Small intestine (tissue), 7 donors: ENCODE measurements around the gene PHACTR1. TPM values are rescaled to one million over a fixed set of nuclear protein-coding genes. Genes with fewer than 3 reads are reported as not detected.

Source experiments
- DNase-seq, 2 donors: peaks; one replicate each; pipeline versions ENCODE4 v3.0.0 to v3.0.0-alpha.2; 2013
- FAIRE-seq: peaks from 2 replicates; lab custom pipeline; 2012; peaks lifted over from hg19 to GRCh38; lab: Jason Lieb, UNC
- H3K27ac ChIP-seq, 3 donors: one replicate each; pipeline ENCODE4 v1.5.1; 2013; ENCODE audit warnings: low read length in 2 of 3, mild to moderate bottlenecking in 2 of 3, control low read depth in 1 of 3, inconsistent platforms in 1 of 3, low read depth in 1 of 3, moderate library complexity in 1 of 3
- H3K27me3 ChIP-seq, 3 donors: one replicate each; pipeline ENCODE4 v1.6.1; 2013; ENCODE audit warnings: low read length in 3 of 3, inconsistent platforms in 1 of 3; ENCODE audit not compliant: control insufficient read depth in 3 of 3, insufficient read depth in 3 of 3
- H3K36me3 ChIP-seq, 3 donors: one replicate each; pipeline ENCODE4 v1.6.1; 2013; ENCODE audit warnings: low read length in 3 of 3, inconsistent platforms in 1 of 3, low read depth in 1 of 3, mild to moderate bottlenecking in 1 of 3, moderate library complexity in 1 of 3; ENCODE audit not compliant: control insufficient read depth in 3 of 3, insufficient read depth in 2 of 3
- H3K4me1 ChIP-seq, 3 donors: one replicate each; pipeline ENCODE4 v1.6.1; 2013; ENCODE audit warnings: low read length in 2 of 3, inconsistent platforms in 1 of 3, low read depth in 1 of 3, mild to moderate bottlenecking in 1 of 3, moderate library complexity in 1 of 3; ENCODE audit not compliant: control insufficient read depth in 3 of 3, insufficient read depth in 2 of 3
- H3K4me3 ChIP-seq, 3 donors: one replicate each; pipeline ENCODE4 v1.5.1; 2013; ENCODE audit warnings: low read length in 3 of 3, control low read depth in 1 of 3, inconsistent platforms in 1 of 3, low read depth in 1 of 3, mild to moderate bottlenecking in 1 of 3, moderate library complexity in 1 of 3
- H3K9me3 ChIP-seq, 2 donors: one replicate each; pipeline ENCODE4 v1.6.1; 2013; ENCODE audit warnings: low read depth in 1 of 2, low read length in 1 of 2; ENCODE audit not compliant: control insufficient read depth in 2 of 2, insufficient read depth in 1 of 2
- WGBS, 3 donors: extraction: QIAGEN DNeasy Blood & Tissue Kit; methylation state at CpG; one replicate each; pipeline ENCODE4 v1.1.7; 2013; 5-methylcytosine and 5-hydroxymethylcytosine counted together
- polyA plus RNA-seq, 4 donors: library from polyadenylated mRNA; stranded (reverse) in 3 of 4; unstranded in 1 of 4; fragments of 200-250 nt in 3 of 4; fragments of 120-200 nt in 1 of 4; gene quantifications; one replicate each; pipeline versions ENCODE4 v1.2.1 to v1.2.3, GENCODE V29; 2013
- donor health status: healthy with polysubstance abuse.
- donor health status: control.
- donor health status: control.
- donor health status: Bipolar disorder and iron deficiency.
- donor health status: healthy.

PHACTR1 gene
- polyA plus RNA-seq, 4 donors: 0.67 to 3.8 (median 1.8) TPM

DNA sequence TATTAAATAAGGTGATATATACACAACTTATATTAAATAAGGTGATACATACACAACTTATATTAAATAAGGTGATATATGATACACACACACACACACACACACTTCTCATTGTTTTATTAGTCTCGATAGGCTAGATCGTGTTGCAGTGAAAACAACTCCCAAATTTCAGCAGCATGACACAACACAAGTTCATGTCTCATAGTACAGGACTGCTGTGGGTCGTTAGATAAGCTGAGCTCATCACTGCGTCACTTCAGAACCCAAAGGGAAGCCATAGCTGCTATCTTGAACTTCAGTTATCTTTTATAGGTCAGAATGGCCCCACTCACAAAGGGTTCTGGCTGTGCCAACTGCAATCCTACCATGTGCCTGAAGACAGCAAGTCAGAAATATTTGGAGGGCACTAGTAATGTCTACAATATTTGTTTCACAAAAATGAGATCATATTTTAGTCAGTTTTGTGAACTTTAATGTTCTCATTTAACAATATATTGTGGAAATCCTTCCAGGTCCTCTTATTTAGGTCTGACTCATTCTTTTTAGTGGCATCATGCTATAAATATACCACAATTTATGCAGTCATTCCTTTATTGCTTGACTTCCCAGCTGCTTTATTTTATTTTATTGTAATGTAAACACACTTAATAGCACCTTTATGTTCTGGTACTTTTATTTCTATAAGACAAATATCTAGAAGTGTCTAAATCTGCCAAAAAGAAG, 290.2 kb downstream of the PHACTR1 start:
- H3K4me3 ChIP-seq: no peak overlapping the region
- no peak overlapping the region for H3K27ac ChIP-seq
- WGBS, 3 donors: 30 to 58% (median 48%) methylated on average over 4 of the region's 4 CpGs
- no peak for FAIRE-seq
- no peaks in the 10 kb centered on the region for H3K9me3 ChIP-seq
- no peaks in the 10 kb centered on the region for H3K4me1 ChIP-seq
- peaks cover 0 to 19% (median 0%) of the 10 kb centered on the region in 3 donors for H3K27me3 ChIP-seq
- no peak for DNase-seq
- no peaks in the 10 kb centered on the region for H3K36me3 ChIP-seq

DNA sequence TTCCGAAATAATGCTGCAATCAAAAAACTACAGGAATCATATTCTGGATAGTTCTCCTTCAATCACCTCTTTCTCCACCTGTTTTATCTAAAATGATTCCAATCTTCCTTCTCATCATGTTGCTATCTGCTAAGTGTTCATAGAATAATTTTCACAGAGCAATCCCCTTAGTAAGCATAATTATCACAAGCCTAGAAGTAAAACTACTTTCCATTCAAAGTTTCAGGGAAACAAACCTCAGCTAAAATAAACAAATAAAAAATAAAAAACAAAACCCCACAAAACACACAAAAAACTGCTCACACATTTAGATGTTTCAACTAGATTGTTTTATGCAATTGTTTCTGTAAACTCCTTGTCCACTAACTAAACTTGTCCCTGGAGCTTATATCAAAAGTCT, 291.2 kb downstream of the PHACTR1 start:
- no peak for FAIRE-seq
- WGBS, 3 donors: 65 to 83% (median 70%) methylated on average over 1 of the region's 1 CpG
- H3K4me1 ChIP-seq: peaks cover 0 to 3% (median 1%) of the 10 kb centered on the region in 3 donors
- H3K36me3 ChIP-seq: no peaks in the 10 kb centered on the region
- no peak overlapping the region for H3K27ac ChIP-seq
- no peak overlapping the region for H3K4me3 ChIP-seq
- DNase-seq: no peak
- H3K9me3 ChIP-seq: no peaks in the 10 kb centered on the region
- H3K27me3 ChIP-seq: peaks cover 0 to 29% (median 0%) of the 10 kb centered on the region in 3 donors

DNA sequence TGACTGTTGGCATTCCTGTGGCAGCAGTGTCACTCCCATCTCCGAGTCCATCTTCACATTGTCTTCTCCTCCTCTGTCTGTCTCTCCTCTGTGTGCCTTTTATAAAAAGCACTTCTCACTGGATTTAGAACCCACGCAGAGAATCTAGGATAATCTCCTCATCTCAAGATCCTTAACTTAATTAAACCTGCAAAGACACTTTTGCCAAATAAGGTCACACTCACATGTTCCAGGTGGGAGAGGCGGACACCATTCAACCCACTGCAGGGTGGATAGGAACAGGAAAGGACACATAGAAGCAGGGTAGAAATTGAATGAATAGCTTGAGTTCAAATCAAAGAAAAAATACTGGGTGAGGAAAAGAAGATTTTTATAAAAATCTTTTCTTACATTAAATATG, 292.5 kb downstream of the PHACTR1 start:
- FAIRE-seq (no peak), DNase-seq (no peak)
- WGBS, 3 donors: 88 to 90% (median 90%) methylated on average over 3 of the region's 3 CpGs

DNA sequence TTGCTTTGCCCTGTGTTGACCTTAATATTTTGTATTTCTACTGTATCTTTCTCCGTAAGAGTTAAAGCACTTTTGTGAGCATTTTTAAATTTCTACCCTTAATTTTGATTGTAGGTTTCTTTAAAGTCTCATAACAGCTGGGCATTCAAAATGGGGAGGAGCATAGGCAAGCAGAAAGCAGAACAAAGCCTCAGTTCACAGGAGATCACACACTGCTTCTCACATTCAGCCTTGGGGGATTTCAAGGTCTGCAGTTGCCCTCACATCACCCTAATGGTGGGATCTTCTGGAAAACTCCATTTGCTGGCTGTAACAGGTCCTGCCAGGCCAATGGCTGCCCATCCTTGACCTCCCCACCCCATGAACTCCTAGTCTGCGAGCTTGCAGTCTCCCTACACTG, 292.9 kb downstream of the PHACTR1 start:
- no peaks in the 10 kb centered on the region for H3K9me3 ChIP-seq
- no peaks in the 10 kb centered on the region for H3K36me3 ChIP-seq
- 95 to 97% (median 95%) methylated on average over 2 of the region's 2 CpGs for WGBS, 3 donors
- no peak overlapping the region for H3K27ac ChIP-seq
- DNase-seq (no peak), FAIRE-seq (no peak)
- peaks cover 0 to 44% (median 0%) of the 10 kb centered on the region in 3 donors for H3K27me3 ChIP-seq
- no peak overlapping the region for H3K4me3 ChIP-seq
- peaks cover 2 to 4% (median 2%) of the 10 kb centered on the region in 3 donors for H3K4me1 ChIP-seq

More for the DNA sequence above, 292.5 kb downstream of the PHACTR1 start:
- no peak overlapping the region for H3K27ac ChIP-seq
- no peaks in the 10 kb centered on the region for H3K9me3 ChIP-seq
- peaks cover 0 to 40% (median 0%) of the 10 kb centered on the region in 3 donors for H3K27me3 ChIP-seq
- H3K36me3 ChIP-seq: no peaks in the 10 kb centered on the region
- H3K4me3 ChIP-seq: no peak overlapping the region
- H3K4me1 ChIP-seq: peaks cover 2 to 4% (median 2%) of the 10 kb centered on the region in 3 donors

DNA sequence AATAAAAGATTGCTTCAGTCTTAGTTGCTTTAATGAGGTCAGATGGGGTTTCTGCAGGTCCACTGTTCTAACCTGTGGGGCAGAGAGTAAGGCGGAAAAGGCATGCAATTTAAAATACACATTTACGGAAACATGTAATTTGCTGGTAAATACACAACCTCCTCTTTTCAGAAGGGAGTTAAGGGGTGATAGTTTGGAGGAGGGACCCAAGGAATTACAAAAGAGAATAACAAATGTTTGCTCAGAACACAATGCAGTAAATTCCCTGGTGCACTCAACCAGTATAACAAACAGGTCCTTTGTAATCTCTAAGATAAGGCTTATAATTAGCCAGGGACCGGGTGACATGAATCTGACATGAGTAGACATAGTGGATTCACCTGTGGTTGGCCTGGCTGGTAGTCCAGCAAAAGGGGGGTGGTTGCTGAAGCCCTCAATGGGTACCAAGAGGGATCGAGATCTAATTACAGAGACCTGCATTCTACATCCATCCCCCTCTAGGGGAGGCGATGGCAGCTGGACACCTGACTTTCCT, 295.1 kb downstream of the PHACTR1 start:
- WGBS, 3 donors: 24 to 70% (median 40%) methylated on average over 5 of the region's 5 CpGs
- DNase-seq: peak; percentile 1 to 56
- Histone ChIP-seq H3K36me3 (no peaks in the 10 kb centered on the region), H3K9me3 (no peaks in the 10 kb centered on the region), H3K4me1 (peaks cover 2 to 4% (median 2%) of the 10 kb centered on the region in 3 donors), H3K4me3 (no peak overlapping the region), H3K27me3 (peaks cover 0 to 62% (median 0%) of the 10 kb centered on the region in 3 donors), H3K27ac (peak overlapping the region in 1 of 3 donors; percentile 75)
- no peak for FAIRE-seq

DNA sequence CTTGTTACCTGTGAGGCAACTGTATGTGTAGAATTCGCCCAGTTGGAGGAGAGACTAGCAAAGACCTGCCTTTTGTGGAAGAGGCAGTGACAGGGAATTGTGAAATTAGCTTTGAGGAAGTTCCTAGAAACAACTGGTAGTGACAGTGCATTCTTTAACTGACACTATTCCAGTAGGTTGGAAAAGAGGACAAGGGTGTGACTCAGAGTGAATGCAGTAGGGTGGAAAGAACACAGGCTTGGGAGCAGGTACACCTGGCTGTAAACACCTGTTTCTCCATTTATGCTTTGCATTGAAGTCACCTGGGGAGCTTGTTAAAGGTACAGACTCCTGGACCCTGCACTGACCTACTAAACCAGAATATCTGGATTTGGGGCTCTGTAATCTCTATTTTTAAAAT, 295.7 kb downstream of the PHACTR1 start:
- Histone ChIP-seq H3K27ac (peak overlapping the region in 1 of 3 donors; percentile 75), H3K36me3 (no peaks in the 10 kb centered on the region), H3K4me3 (no peak overlapping the region), H3K4me1 (peaks cover 2 to 4% (median 2%) of the 10 kb centered on the region in 3 donors), H3K9me3 (no peaks in the 10 kb centered on the region), H3K27me3 (peaks cover 0 to 62% (median 0%) of the 10 kb centered on the region in 3 donors)
- DNase-seq (peak; percentile 15 to 69), FAIRE-seq (no peak)
- WGBS, 3 donors: 7 to 42% (median 25%) methylated on average over 1 of the region's 1 CpG

DNA sequence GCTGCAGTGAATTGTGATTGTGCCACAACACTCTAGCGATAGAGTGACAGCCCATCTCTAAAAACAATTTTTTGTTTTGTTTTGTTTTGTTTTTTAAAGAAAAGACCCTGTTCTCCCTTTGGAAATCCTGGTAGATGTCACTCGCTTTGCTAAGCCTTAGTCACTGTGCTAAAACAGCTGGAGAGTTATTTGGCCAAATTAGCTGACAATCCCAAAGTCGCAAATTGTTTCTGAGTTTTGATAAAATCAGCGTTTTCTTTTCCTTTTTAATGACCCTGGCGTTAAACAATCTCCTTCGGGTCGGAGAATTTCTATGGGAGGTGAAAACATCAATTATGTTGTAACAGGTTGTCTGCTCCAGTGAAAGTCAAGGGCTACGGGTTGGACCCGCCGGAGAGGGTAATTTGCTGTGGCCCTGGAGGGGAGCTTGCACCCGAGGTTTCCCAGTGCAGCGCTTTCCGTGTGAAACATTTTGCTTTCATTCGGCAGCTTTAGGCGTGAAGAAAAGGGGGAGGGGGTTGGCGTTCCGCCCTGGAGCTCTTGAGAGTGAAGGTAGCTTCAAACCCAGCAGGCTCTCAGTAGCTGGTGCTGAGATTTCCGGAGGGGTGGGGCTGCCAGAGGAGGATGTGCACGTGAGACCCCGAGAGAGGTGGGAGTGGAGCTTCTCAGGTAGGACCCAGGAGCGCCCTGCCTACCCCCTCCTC, 296.6 kb downstream of the PHACTR1 start:
- FAIRE-seq: no peak
- Histone ChIP-seq H3K27ac (no peak overlapping the region), H3K36me3 (no peaks in the 10 kb centered on the region), H3K4me3 (peak overlapping the region; percentile 17 to 56 (median 26)), H3K27me3 (peaks cover 0 to 63% (median 0%) of the 10 kb centered on the region in 3 donors), H3K9me3 (no peaks in the 10 kb centered on the region), H3K4me1 (peaks cover 2 to 4% (median 2%) of the 10 kb centered on the region in 3 donors)
- 3 to 7% (median 7%) methylated on average over 21 of the region's 21 CpGs for WGBS, 3 donors
- peak; percentile 8 to 15 for DNase-seq
